Trophoblast cell (in vitro differentiated cells and primary cell): ENCODE measurements around the gene SIMC1.
"Not testable (repeated sequence)": the region's sequence is repeated elsewhere in the genome, so short reads cannot be mapped to it uniquely, and the experiment has no call there.

ENCODE experiments used
- DNase-seq, 2 donors: peaks; one replicate each; pipeline ENCODE4 v3.0.0-alpha.2; 2016
- H2AFZ ChIP-seq: 2 replicates; pipeline ENCODE4 v1.6.1; 2013; ENCODE audit warnings: low read length, moderate library complexity, mild to moderate bottlenecking; ENCODE audit not compliant: insufficient read depth, poor library complexity
- H2AK5ac ChIP-seq: 2 replicates; pipeline ENCODE4 v1.6.1; 2013; ENCODE audit warnings: mild to moderate bottlenecking, low read length
- H2BK120ac ChIP-seq: 2 replicates; pipeline ENCODE4 v1.6.1; 2013; ENCODE audit warnings: low read length, mild to moderate bottlenecking, moderate library complexity; ENCODE audit not compliant: insufficient read depth, poor library complexity
- H2BK12ac ChIP-seq: 2 replicates; pipeline ENCODE4 v1.6.1; 2013; ENCODE audit warnings: mild to moderate bottlenecking, low read length, moderate library complexity
- H2BK5ac ChIP-seq: 2 replicates; pipeline ENCODE4 v1.6.1; 2013; ENCODE audit warnings: low read length, low read depth, moderate library complexity, mild to moderate bottlenecking; ENCODE audit not compliant: poor library complexity
- H3K14ac ChIP-seq: 2 replicates; pipeline ENCODE4 v1.6.1; 2013; ENCODE audit warnings: mild to moderate bottlenecking, low read length
- H3K18ac ChIP-seq: 2 replicates; pipeline ENCODE4 v1.6.1; 2013; ENCODE audit warnings: mild to moderate bottlenecking, low read length
- H3K23ac ChIP-seq: 2 replicates; pipeline ENCODE4 v1.6.1; 2013; ENCODE audit warnings: low read length
- H3K27ac ChIP-seq: 2 replicates; pipeline ENCODE4 v1.5.1; 2013; ENCODE audit warnings: low read depth, mild to moderate bottlenecking, inconsistent platforms, low read length, moderate library complexity
- H3K27me3 ChIP-seq: 2 replicates; pipeline ENCODE4 v1.6.1; 2013; ENCODE audit warnings: inconsistent platforms, mild to moderate bottlenecking, low read length, moderate library complexity; ENCODE audit not compliant: insufficient read depth
- H3K36me3 ChIP-seq, 2 experiments: 1 replicate in 1 of 2; 2 replicates in 1 of 2; pipeline ENCODE4 v1.6.1; 2013; ENCODE audit warnings: low read length in 2 of 2, mild to moderate bottlenecking in 2 of 2, moderate library complexity in 1 of 2; ENCODE audit not compliant: insufficient read depth in 2 of 2, control insufficient read depth in 1 of 2
- H3K4ac ChIP-seq: 2 replicates; pipeline ENCODE4 v1.6.1; 2013; ENCODE audit warnings: low read depth, mild to moderate bottlenecking, low read length, moderate library complexity
- H3K4me1 ChIP-seq, 2 experiments: 1 replicate in 1 of 2; 2 replicates in 1 of 2; pipeline ENCODE4 v1.6.1; 2013; ENCODE audit warnings: low read length in 2 of 2, mild to moderate bottlenecking in 2 of 2, moderate library complexity in 1 of 2; ENCODE audit not compliant: insufficient read depth in 2 of 2, control insufficient read depth in 1 of 2
- H3K4me2 ChIP-seq: 2 replicates; pipeline ENCODE4 v1.6.1; 2013; ENCODE audit warnings: inconsistent platforms, mild to moderate bottlenecking, low read length, moderate library complexity
- H3K4me3 ChIP-seq: 2 replicates; pipeline ENCODE4 v1.5.1; 2013; ENCODE audit warnings: mild to moderate bottlenecking, low read depth, low read length, inconsistent platforms
- H3K79me1 ChIP-seq: one replicate; pipeline ENCODE4 v1.6.1; 2013; ENCODE audit warnings: low read length
- H3K79me2 ChIP-seq: 2 replicates; pipeline ENCODE4 v1.6.1; 2013; ENCODE audit warnings: low read length, mild to moderate bottlenecking; ENCODE audit not compliant: control insufficient read depth, insufficient read depth, poor library complexity
- H3K9ac ChIP-seq: 2 replicates; pipeline ENCODE4 v1.6.1; 2013; ENCODE audit warnings: mild to moderate bottlenecking, low read length
- H3K9me3 ChIP-seq: 2 replicates; pipeline ENCODE4 v1.6.1; 2013; ENCODE audit warnings: low read depth, mild to moderate bottlenecking, control low read depth, inconsistent platforms, low read length; ENCODE audit not compliant: insufficient read depth
- H4K12ac ChIP-seq: 2 replicates; pipeline ENCODE4 v1.6.1; 2013; ENCODE audit warnings: low read depth, mild to moderate bottlenecking, low read length, moderate library complexity
- H4K8ac ChIP-seq: 2 replicates; pipeline ENCODE4 v1.6.1; 2013; ENCODE audit warnings: low read depth, mild to moderate bottlenecking, low read length, moderate library complexity
- H4K91ac ChIP-seq: one replicate; pipeline ENCODE4 v1.6.1; 2013; ENCODE audit warnings: low read depth, mild to moderate bottlenecking, low read length, moderate library complexity
- WGBS: extraction: QIAGEN DNeasy Blood & Tissue Kit; methylation state at CpG from one replicate; pipeline ENCODE4 v1.1.7; 2013; ENCODE audit warnings: missing lambda C conversion rate; ENCODE audit not compliant: insufficient read length, insufficient coverage; ENCODE audit errors: extremely low coverage; 5-methylcytosine and 5-hydroxymethylcytosine counted together

Gene SIMC1

GRCh38 chr5:176233253-176233652 lies 5.0 kb upstream of the SIMC1 start:
- H2AFZ ChIP-seq, H3K27me3 ChIP-seq, H4K12ac ChIP-seq, H3K36me3 ChIP-seq, H2BK12ac ChIP-seq, H3K4me1 ChIP-seq, H3K79me1 ChIP-seq, H3K27ac ChIP-seq, H3K9ac ChIP-seq, H4K91ac ChIP-seq, DNase-seq, H4K8ac ChIP-seq, H3K79me2 ChIP-seq, H3K14ac ChIP-seq, H3K23ac ChIP-seq, H3K18ac ChIP-seq, H3K4ac ChIP-seq, H3K9me3 ChIP-seq, H2BK5ac ChIP-seq, H3K4me2 ChIP-seq, H2AK5ac ChIP-seq, H3K4me3 ChIP-seq, H2BK120ac ChIP-seq: not testable (repeated sequence)
- no CpG with 5 or more reads among the region's 5 CpGs for WGBS

GRCh38 chr5:176235155-176235554 lies 3.1 kb upstream of the SIMC1 start:
- not testable (repeated sequence) for H2BK12ac ChIP-seq, H3K79me1 ChIP-seq, H2BK120ac ChIP-seq, H3K27ac ChIP-seq, H3K14ac ChIP-seq, H3K4me2 ChIP-seq, H3K23ac ChIP-seq, H3K4me3 ChIP-seq, H3K9ac ChIP-seq, H4K91ac ChIP-seq, H3K18ac ChIP-seq, H3K9me3 ChIP-seq, H3K4ac ChIP-seq, H2BK5ac ChIP-seq, H4K8ac ChIP-seq, H3K4me1 ChIP-seq, H2AK5ac ChIP-seq, H3K79me2 ChIP-seq, H4K12ac ChIP-seq, H3K27me3 ChIP-seq, H3K36me3 ChIP-seq, H2AFZ ChIP-seq
- no CpG with 5 or more reads among the region's 1 CpG for WGBS
- peak in 1 of 2 donors; percentile 55 for DNase-seq

GRCh38 chr5:176238645-176239283 lies 540 bp downstream of the SIMC1 start:
- DNase-seq, H3K79me2 ChIP-seq, H3K9ac ChIP-seq, H3K4me2 ChIP-seq, H4K91ac ChIP-seq, H3K18ac ChIP-seq, H2AK5ac ChIP-seq, H3K9me3 ChIP-seq, H3K27ac ChIP-seq, H2AFZ ChIP-seq, H4K8ac ChIP-seq, H2BK120ac ChIP-seq, H3K23ac ChIP-seq, H2BK5ac ChIP-seq, H3K27me3 ChIP-seq, H3K79me1 ChIP-seq, H4K12ac ChIP-seq, H2BK12ac ChIP-seq, H3K4ac ChIP-seq, H3K14ac ChIP-seq, H3K36me3 ChIP-seq, H3K4me1 ChIP-seq: not testable (repeated sequence)
- peak overlapping the region; percentile 66 for H3K4me3 ChIP-seq
- no CpG with 5 or more reads among the region's 59 CpGs for WGBS

GRCh38 chr5:176239304-176239703 lies 1.1 kb downstream of the SIMC1 start:
- H3K79me2 ChIP-seq, H4K12ac ChIP-seq, H4K8ac ChIP-seq, H3K27me3 ChIP-seq, H3K4me1 ChIP-seq, H3K27ac ChIP-seq, H3K23ac ChIP-seq, H3K79me1 ChIP-seq, H3K4me3 ChIP-seq, H3K14ac ChIP-seq, H3K18ac ChIP-seq, H3K9ac ChIP-seq, H3K9me3 ChIP-seq, H4K91ac ChIP-seq, H2BK12ac ChIP-seq, H2BK5ac ChIP-seq, H3K4ac ChIP-seq, H2BK120ac ChIP-seq, H3K36me3 ChIP-seq, DNase-seq, H2AK5ac ChIP-seq, H3K4me2 ChIP-seq, H2AFZ ChIP-seq: not testable (repeated sequence)
- no CpG with 5 or more reads among the region's 10 CpGs for WGBS
